ENCODE measurements around the gene NLRP6.
A peak's percentile ranks its signal among the peaks of the same experiment; 100 is the strongest.
"Not testable (repeated sequence)": the region's sequence is repeated elsewhere in the genome, so short reads cannot be mapped to it uniquely, and the experiment has no call there.

Gene NLRP6

GRCh38 chr11:316031-316701, 38.0 kb downstream of the NLRP6 start:
- ATAC-seq: no peak
- TF ChIP-seq TOX (CRISPR knock-in tag; IDR thresholded peaks at IDR 0.05; ENCODE audit: borderline replicate concordance) (no peak), GLIS3 (CRISPR knock-in tag; IDR thresholded peaks at IDR 0.05) (no peak), ZFP3 (CRISPR knock-in tag; IDR thresholded peaks at IDR 0.05) (no peak), ARNTL (CRISPR knock-in tag; IDR thresholded peaks at IDR 0.05; ENCODE audit: borderline replicate concordance, low read depth) (no peak), ZC3H10 (CRISPR knock-in tag; IDR thresholded peaks at IDR 0.05) (no peak), CSDC2 (CRISPR knock-in tag; IDR thresholded peaks at IDR 0.05) (no peak)

DNA sequence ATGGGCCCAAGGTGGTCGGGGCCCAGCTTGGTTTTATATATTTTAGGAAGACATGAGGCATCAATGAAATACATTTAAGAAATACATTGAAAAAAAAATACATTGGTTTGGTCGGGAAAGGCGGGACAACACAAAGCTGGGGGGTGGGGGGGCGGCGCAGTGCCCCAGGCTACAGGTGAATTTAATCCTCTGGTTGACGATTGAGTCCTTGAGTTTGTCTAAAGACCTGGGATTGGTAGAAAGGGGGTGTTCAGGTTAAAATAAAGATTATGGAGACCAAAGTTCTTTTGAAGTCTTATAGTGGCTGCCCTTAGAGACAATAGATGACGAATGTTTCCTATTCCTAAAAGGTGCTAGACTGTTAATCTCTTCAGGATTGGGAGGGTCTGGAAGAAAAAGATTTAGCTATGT, 38.7 kb downstream of the NLRP6 start:
- TF ChIP-seq SNAI2 (CRISPR knock-in tag; IDR thresholded peaks at IDR 0.05): no peak
- TF ChIP-seq TOX (CRISPR knock-in tag; IDR thresholded peaks at IDR 0.05; ENCODE audit: borderline replicate concordance): no peak
- TF ChIP-seq TCF4 (CRISPR knock-in tag; IDR thresholded peaks at IDR 0.05; ENCODE audit: borderline replicate concordance): no peak
- no peak for TF ChIP-seq ARNTL (CRISPR knock-in tag; IDR thresholded peaks at IDR 0.05; ENCODE audit: borderline replicate concordance, low read depth)
- no peak for TF ChIP-seq ZFP3 (CRISPR knock-in tag; IDR thresholded peaks at IDR 0.05)
- ATAC-seq: no peak

DNA sequence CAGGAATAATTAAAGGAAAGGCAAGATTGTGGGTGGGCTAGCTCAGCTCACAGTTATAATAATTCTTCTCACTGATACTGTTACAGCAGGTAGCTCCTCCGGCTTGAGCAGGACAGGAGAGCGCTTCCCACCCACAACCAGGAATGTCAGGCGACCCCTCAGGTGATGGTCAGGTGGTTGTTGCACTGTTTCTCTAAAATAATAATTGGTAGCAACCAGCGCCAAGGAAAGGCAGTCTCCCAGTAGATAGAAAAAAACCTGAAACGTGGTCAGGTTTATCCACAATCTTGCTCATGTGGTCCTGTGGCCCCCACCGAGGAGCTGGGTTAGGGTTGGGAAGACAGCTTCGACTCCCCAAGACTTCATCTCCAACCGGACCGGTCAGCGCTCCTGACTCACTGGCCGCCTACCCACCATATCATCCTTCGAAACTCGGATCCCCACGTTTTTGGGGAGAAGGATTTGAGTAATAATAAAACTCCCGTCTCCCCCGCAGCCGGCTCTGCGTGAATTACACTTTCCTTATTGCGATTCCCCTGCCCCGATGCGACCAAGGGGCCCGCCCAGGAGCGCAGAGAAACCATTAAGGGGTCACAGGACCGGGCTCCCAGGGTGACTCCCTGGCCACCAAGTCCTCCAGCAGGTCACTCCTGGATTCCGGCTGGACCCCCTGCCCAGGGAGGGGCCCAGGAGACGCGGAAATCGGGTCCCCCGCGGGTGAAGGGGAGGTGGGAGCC, 39.6 kb downstream of the NLRP6 start:
- not testable (repeated sequence) for ATAC-seq

- ATAC-seq: peak; percentile 51
These were observed 40.4 kb downstream of the NLRP6 start for GRCh38 chr11:318405-319120.

DNA sequence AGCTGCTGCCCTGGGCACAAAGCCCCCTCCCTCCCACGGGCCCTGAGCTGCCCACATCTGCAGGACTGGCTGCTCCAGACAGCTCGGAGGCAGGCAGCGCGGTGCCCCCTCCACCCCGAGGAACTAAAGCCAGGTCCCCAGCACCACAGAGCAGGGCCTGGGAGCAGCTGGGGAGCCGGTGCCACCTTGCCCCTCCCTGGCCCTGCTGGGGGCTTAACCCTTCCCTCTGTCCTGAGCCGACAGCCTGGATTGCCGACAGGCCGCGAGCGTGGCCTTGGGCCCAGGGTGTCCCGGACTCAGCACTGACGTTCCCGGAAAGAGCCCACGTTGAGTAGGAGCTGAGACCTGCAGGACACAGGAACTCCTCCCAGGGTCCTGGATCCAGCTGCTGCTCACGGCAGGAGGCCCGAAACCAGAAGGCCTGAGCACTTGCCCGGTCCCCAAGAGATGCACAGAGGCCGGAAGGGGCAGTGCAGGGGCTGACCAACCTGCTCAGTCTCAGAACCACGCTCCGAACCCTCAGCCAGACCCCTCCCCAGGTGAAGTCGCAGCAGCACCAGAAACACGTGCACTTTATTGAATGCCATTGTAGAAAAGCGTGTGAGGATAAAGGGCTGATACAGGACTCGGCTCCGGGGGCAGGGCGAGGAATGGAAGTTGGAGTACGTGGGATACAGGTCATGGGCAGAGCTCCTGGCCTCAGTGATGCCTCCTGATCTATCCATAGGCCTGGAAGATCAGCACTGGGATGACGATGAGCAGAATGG, 41.1 kb downstream of the NLRP6 start:
- peak; percentile 47 for ATAC-seq

DNA sequence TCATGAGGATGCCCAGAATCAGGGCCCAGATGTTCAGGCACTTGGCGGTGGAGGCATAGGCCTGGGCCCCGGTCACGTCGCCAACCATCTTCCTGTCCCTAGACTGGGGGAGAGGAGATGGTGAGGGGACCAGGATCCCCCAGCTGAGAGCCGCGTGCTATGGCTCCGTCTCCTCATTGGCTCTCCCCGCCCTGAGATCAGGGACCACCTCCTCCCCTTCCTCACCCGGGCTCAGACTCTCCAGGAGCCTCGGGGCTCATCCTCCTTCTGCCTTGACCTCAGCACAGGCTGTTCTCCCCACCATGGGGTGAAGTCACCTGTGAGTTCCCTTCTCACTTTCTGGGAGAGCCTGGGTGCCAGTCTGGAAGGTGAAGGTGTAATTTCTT, 41.7 kb downstream of the NLRP6 start:
- ATAC-seq: not testable (repeated sequence)

DNA sequence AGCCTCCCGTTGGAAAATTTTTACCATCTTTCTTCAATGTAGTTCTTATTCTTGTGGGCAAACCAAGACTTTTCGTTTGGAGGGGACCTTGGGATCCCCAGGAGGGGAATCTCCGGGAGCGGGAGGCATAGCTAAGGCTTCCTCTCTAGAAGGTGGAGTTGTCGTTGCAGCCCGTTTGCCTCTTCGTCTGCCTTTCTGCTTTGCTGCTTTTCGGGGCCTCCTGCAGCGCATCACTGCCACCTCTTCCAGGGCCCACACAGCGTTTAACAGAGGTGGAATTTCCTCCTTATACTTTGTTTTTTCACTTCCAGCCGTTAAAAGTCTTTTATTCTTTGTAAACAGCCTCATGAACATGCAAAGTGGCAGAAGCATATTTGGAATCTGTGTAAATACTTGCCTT, 45.9 kb downstream of the NLRP6 start:
- no peak for ATAC-seq
- no peak for TF ChIP-seq SNAI2 (CRISPR knock-in tag; IDR thresholded peaks at IDR 0.05)
- TF ChIP-seq ISL1 (CRISPR knock-in tag; IDR thresholded peaks at IDR 0.05): no peak
- TF ChIP-seq ZNF565 (CRISPR knock-in tag; conservative IDR thresholded peaks at IDR 0.05; ENCODE audit: low read depth): no peak
- TF ChIP-seq ZFP3 (CRISPR knock-in tag; IDR thresholded peaks at IDR 0.05): no peak
- TF ChIP-seq, protein P1, sequence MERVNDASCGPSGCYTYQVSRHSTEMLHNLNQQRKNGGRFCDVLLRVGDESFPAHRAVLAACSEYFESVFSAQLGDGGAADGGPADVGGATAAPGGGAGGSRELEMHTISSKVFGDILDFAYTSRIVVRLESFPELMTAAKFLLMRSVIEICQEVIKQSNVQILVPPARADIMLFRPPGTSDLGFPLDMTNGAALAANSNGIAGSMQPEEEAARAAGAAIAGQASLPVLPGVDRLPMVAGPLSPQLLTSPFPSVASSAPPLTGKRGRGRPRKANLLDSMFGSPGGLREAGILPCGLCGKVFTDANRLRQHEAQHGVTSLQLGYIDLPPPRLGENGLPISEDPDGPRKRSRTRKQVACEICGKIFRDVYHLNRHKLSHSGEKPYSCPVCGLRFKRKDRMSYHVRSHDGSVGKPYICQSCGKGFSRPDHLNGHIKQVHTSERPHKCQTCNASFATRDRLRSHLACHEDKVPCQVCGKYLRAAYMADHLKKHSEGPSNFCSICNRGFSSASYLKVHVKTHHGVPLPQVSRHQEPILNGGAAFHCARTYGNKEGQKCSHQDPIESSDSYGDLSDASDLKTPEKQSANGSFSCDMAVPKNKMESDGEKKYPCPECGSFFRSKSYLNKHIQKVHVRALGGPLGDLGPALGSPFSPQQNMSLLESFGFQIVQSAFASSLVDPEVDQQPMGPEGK (CRISPR knock-in tag; IDR thresholded peaks at IDR 0.05; ENCODE audit: borderline replicate concordance): no peak
- TF ChIP-seq, protein P2, sequence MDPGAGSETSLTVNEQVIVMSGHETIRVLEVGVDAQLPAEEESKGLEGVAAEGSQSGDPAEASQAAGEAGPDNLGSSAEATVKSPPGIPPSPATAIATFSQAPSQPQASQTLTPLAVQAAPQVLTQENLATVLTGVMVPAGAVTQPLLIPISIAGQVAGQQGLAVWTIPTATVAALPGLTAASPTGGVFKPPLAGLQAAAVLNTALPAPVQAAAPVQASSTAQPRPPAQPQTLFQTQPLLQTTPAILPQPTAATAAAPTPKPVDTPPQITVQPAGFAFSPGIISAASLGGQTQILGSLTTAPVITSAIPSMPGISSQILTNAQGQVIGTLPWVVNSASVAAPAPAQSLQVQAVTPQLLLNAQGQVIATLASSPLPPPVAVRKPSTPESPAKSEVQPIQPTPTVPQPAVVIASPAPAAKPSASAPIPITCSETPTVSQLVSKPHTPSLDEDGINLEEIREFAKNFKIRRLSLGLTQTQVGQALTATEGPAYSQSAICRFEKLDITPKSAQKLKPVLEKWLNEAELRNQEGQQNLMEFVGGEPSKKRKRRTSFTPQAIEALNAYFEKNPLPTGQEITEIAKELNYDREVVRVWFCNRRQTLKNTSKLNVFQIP (CRISPR knock-in tag; IDR thresholded peaks at IDR 0.05; ENCODE audit: borderline replicate concordance, low read depth): no peak
- no peak for TF ChIP-seq ZFP30 (CRISPR knock-in tag; IDR thresholded peaks at IDR 0.05)
- no peak for TF ChIP-seq RARB (CRISPR knock-in tag; IDR thresholded peaks at IDR 0.05)
- no peak for TF ChIP-seq TCF4 (CRISPR knock-in tag; IDR thresholded peaks at IDR 0.05; ENCODE audit: borderline replicate concordance)
- TF ChIP-seq ZNF8 (CRISPR knock-in tag; IDR thresholded peaks at IDR 0.05): no peak

- ATAC-seq: not testable (repeated sequence)
These were observed 46.6 kb downstream of the NLRP6 start for GRCh38 chr11:324593-325517.

All from SK-N-SH treated with all-trans-retinoic acid at 6 μM for 48 hours (cell line).